ENCODE data around the gene SULT4A1.
A peak's percentile ranks its signal among the peaks of the same experiment; 100 is the strongest.

Gene SULT4A1

GRCh38 chr22:43887391-43887790 lies 25.1 kb upstream of the SULT4A1 start:
- DNase-seq (ENCODE audit: low read depth) = no peak
- TF ChIP-seq CTCF (IDR thresholded peaks at IDR 0.05; ENCODE audit: control insufficient read depth, insufficient read depth, low read depth, low read length, missing control alignments) = no peak
- no peak overlapping the region for H3K4me3 ChIP-seq (ENCODE audit: control insufficient read depth, low read depth, low read length)

- DNase-seq (ENCODE audit: low read depth) = no peak
- H3K4me3 ChIP-seq (ENCODE audit: control insufficient read depth, low read depth, low read length) = no peak overlapping the region
- no peak for TF ChIP-seq CTCF (IDR thresholded peaks at IDR 0.05; ENCODE audit: control insufficient read depth, insufficient read depth, low read depth, low read length, missing control alignments)
Observed at GRCh38 chr22:43886231-43886630, 23.9 kb upstream of the SULT4A1 start.

- TF ChIP-seq CTCF (IDR thresholded peaks at IDR 0.05; ENCODE audit: control insufficient read depth, insufficient read depth, low read depth, low read length, missing control alignments) = no peak
- DNase-seq (ENCODE audit: low read depth) = no peak
Observed at GRCh38 chr22:43885786-43886185, 23.5 kb upstream of the SULT4A1 start.

GRCh38 chr22:43885319-43885671 lies 23.0 kb upstream of the SULT4A1 start:
- DNase-seq (ENCODE audit: low read depth) = no peak
- no peak for TF ChIP-seq CTCF (IDR thresholded peaks at IDR 0.05; ENCODE audit: control insufficient read depth, insufficient read depth, low read depth, low read length, missing control alignments)
- no peak overlapping the region for H3K4me3 ChIP-seq (ENCODE audit: control insufficient read depth, low read depth, low read length)

More at GRCh38 chr22:43885786-43886185, 23.5 kb upstream of the SULT4A1 start:
- H3K4me3 ChIP-seq (ENCODE audit: control insufficient read depth, low read depth, low read length) = no peak overlapping the region

- H3K4me3 ChIP-seq (ENCODE audit: control insufficient read depth, low read depth, low read length) = no peak overlapping the region
- peak; percentile 90 for TF ChIP-seq CTCF (IDR thresholded peaks at IDR 0.05; ENCODE audit: control insufficient read depth, insufficient read depth, low read depth, low read length, missing control alignments)
- DNase-seq (ENCODE audit: low read depth) = no peak
Observed at GRCh38 chr22:43884600-43885318, 22.4 kb upstream of the SULT4A1 start.

GRCh38 chr22:43883719-43884415 lies 21.6 kb upstream of the SULT4A1 start:
- H3K4me3 ChIP-seq (ENCODE audit: control insufficient read depth, low read depth, low read length) = no peak overlapping the region
- no peak for DNase-seq (ENCODE audit: low read depth)
- no peak for TF ChIP-seq CTCF (IDR thresholded peaks at IDR 0.05; ENCODE audit: control insufficient read depth, insufficient read depth, low read depth, low read length, missing control alignments)

All from AG09309 (cell line).